ENCODE results near the gene STAM.

STAM gene

DNA sequence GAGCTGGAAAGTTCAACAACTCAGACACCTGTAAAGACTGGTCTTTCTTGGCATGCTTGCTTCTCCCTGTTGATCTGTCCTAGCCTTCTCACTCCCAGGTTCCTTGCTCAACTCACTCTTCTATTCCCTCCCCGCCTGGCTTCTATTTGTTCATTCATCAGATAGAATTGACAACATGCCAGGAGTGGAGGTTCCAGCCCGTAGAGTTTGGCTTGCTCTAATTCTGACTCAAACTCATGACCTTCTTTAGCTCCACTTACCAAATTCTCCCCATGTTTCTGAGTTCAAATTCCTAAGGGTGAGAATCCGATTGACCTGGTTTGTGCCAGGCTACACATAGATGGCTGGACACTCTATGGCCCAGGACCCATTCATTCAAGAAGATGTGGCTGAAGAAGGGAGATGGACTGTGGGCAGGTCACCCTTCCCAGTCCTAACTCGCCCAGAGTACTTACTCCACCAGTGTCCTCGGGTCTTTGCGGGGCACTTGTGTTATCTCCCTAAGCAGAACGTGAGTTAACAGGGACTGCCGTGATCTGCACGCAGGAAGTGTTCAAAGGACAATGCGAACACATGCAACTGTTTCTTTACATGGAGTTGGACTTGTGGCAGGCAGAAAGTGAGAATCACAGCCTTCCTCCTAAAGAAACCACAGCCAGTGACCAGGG, 104.1 kb downstream of the STAM start:
- in situ Hi-C loops (cut with MboI; ENCODE audit: low sequenced_read_pairs, unreplicated experiment): no loop called here
- TF ChIP-seq, protein P1, sequence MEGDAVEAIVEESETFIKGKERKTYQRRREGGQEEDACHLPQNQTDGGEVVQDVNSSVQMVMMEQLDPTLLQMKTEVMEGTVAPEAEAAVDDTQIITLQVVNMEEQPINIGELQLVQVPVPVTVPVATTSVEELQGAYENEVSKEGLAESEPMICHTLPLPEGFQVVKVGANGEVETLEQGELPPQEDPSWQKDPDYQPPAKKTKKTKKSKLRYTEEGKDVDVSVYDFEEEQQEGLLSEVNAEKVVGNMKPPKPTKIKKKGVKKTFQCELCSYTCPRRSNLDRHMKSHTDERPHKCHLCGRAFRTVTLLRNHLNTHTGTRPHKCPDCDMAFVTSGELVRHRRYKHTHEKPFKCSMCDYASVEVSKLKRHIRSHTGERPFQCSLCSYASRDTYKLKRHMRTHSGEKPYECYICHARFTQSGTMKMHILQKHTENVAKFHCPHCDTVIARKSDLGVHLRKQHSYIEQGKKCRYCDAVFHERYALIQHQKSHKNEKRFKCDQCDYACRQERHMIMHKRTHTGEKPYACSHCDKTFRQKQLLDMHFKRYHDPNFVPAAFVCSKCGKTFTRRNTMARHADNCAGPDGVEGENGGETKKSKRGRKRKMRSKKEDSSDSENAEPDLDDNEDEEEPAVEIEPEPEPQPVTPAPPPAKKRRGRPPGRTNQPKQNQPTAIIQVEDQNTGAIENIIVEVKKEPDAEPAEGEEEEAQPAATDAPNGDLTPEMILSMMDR (IDR thresholded peaks at IDR 0.05; ENCODE audit: borderline replicate concordance, control extremely low read depth, extremely low read depth, insufficient read depth, missing control alignments): no peak

DNA sequence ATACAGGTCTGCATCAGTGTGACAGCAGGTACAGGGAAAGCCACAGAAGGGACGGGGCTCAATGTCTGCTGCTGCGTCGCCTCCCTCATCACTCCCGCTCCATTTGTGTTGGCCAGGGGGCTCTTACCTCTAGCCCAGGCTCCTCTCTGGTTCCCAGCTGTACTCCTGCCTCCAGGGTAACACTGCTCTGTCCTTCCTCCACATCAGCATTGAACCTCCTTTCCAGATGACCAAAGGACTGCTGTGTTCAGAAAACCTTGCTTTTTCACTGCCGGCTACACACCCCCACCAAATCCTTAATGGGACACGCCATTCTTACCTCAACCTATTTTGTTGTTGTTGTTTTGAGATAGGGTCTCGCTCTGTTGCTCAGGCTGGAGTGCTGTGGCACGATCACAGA, 105.9 kb downstream of the STAM start:
- in situ Hi-C loops (cut with MboI; ENCODE audit: low sequenced_read_pairs, unreplicated experiment): no loop called here
- TF ChIP-seq, protein P1 (IDR thresholded peaks at IDR 0.05; ENCODE audit: borderline replicate concordance, control extremely low read depth, extremely low read depth, insufficient read depth, missing control alignments): no peak
- no peak for DNase-seq (ENCODE audit: low spot score)

More for the DNA sequence above, 104.1 kb downstream of the STAM start:
- DNase-seq (ENCODE audit: low spot score): no peak

DNA sequence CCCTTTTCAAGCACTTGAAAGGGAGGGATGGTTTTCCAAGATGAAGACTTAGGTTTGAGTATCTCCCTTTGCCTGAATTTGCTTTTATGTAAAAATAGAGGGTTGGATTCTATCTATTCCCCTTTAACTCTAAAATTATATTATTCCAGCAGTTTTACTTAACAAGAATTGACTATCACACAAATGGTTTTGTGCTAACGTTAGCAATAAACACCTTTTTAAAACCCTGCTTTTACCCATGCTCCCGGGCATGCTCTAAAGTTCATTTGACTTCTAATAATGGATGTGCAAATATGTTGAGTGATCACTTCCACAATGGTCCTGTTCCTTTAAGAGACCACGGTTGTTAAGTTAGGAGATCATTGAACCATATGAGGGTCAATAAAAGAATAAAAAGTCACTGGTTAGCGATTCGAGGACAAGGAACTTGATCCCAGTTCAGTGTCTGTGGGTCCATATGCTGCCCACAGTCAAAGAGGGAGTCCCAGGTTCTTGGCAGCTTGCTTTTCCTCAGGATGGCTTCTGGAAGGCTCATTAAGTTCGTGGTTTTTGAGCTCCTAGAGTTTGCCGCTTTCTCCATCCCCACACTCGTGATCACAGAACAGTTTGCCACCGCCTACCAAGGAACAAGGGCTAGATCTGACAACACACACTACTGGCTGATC, 108.0 kb downstream of the STAM start, which contains the start of gene TMEM236:
TMEM236 (plus strand) TSS at position 421 of the 665 bp plus-strand sequence; CDS start at position 516, 95 bp downstream.
- TF ChIP-seq, protein P1 (IDR thresholded peaks at IDR 0.05; ENCODE audit: borderline replicate concordance, control extremely low read depth, extremely low read depth, insufficient read depth, missing control alignments): no peak
- in situ Hi-C loops (cut with MboI; ENCODE audit: low sequenced_read_pairs, unreplicated experiment): no loop called here
- no peak for DNase-seq (ENCODE audit: low spot score)

DNA sequence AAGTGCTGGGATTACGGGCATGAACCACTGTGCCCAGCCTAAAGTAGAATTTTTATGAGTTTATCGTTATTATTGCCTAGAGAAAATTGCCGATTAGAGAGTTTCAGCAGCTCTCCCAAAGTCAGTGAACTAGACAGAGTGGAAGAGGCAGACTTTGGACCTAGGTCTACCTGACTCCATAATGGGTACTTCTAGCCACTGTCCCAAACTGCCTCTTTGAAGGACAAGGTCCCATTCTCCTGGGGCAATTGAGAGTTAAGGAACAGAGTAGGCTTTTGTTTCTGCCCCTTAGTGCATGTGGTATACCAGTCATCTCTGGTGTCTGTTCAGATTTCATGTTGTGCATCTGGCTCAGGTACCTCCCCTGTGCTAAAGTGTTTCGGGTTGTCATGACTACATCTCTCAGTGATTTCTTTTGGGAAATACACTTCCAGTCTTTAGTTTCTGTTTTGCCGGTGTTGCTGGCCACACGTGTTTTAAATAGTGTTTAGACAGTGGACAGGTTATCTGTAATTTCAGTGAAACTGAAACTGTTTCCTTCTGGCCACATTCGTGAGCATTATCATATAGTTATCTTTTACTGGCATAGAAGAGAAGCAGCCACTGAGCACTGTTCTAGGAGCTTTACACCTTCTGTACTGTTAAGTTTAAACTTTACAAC, 112.7 kb downstream of the STAM start:
- DNase-seq (ENCODE audit: low spot score): peak; percentile 63
- TF ChIP-seq, protein P1 (IDR thresholded peaks at IDR 0.05; ENCODE audit: borderline replicate concordance, control extremely low read depth, extremely low read depth, insufficient read depth, missing control alignments): no peak
- in situ Hi-C loops (cut with MboI; ENCODE audit: low sequenced_read_pairs, unreplicated experiment): no loop called here

DNA sequence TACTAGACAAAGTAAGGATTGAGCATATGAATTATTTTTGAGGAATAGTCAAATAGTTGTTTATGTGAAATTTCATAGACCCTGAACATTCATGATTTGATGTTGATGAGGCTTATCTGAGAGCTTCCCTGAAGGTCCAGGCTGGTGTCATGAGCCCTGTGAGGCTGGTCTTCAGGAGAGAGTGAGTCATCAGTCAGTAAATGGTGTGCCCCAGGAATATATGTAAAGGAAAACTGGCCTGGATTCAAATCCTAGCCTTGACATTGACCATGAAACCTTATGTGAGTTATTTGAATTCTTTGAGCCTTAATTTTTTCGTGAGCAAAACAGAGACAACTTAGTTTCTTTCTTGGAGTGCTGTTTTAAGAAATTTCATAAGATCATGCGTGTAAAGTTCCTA, 114.2 kb downstream of the STAM start:
- TF ChIP-seq, protein P1 (IDR thresholded peaks at IDR 0.05; ENCODE audit: borderline replicate concordance, control extremely low read depth, extremely low read depth, insufficient read depth, missing control alignments): no peak
- DNase-seq (ENCODE audit: low spot score): no peak
- in situ Hi-C loops (cut with MboI; ENCODE audit: low sequenced_read_pairs, unreplicated experiment): no loop called here

DNA sequence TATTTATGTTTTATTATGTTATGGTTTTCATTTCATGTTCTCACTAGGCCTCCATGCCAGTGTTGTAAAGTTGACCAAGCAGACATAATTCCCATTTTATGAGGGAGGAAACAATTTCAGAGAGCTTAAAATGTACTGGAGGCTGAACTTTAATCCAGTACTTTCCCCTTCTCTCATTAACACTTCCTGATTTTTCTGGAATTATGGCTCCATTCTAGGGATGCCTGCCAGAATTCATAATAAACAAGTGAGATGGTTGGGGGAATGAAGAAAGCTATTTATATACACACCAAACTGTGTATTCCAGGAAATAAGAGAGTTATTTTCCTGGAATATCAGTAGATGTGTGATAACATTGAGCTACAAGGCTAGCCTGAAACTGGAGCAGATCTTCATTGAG, 114.9 kb downstream of the STAM start:
- DNase-seq (ENCODE audit: low spot score): no peak
- TF ChIP-seq, protein P1 (IDR thresholded peaks at IDR 0.05; ENCODE audit: borderline replicate concordance, control extremely low read depth, extremely low read depth, insufficient read depth, missing control alignments): no peak
- in situ Hi-C loops (cut with MboI; ENCODE audit: low sequenced_read_pairs, unreplicated experiment): no loop called here

Data from GM13976 (cell line).